Glomerular visceral epithelial cell (primary cell): ENCODE data around the gene RPL10.

Experiments used
- DNase-seq: peaks from one replicate; pipeline ENCODE4 v3.0.0-alpha.2; 2016; ENCODE audit errors: extremely low spot score

RPL10 gene

GRCh38 chrX:154397888-154398667, at the start of gene RPL10:
RPL10 (plus strand) TSS chrX:154398377; CDS start chrX:154398520, 143 bp downstream.
- DNase-seq = peak; percentile 97

- no peak for DNase-seq
Observed at GRCh38 chrX:154348646-154349358, 49.4 kb upstream of the RPL10 start.

GRCh38 chrX:154349359-154349935, 48.7 kb upstream of the RPL10 start:
- no peak for DNase-seq

GRCh38 chrX:154349979-154350378, 48.2 kb upstream of the RPL10 start:
- DNase-seq = no peak

- DNase-seq = no peak
Observed at GRCh38 chrX:154350429-154351182, 47.6 kb upstream of the RPL10 start.

- no peak for DNase-seq
Observed at GRCh38 chrX:154351183-154352011, 46.8 kb upstream of the RPL10 start.

GRCh38 chrX:154352012-154352401, 46.2 kb upstream of the RPL10 start:
- DNase-seq = no peak

- DNase-seq = no peak
Observed at GRCh38 chrX:154352466-154352865, 45.7 kb upstream of the RPL10 start.

GRCh38 chrX:154353172-154353843, 44.9 kb upstream of the RPL10 start:
- DNase-seq = no peak

- no peak for DNase-seq
Observed at GRCh38 chrX:154354013-154354412, 44.2 kb upstream of the RPL10 start.

GRCh38 chrX:154354516-154354915, 43.7 kb upstream of the RPL10 start:
- no peak for DNase-seq

- DNase-seq = no peak
Observed at GRCh38 chrX:154355094-154355775, 42.9 kb upstream of the RPL10 start.

- no peak for DNase-seq
Observed at GRCh38 chrX:154355776-154356140, 42.4 kb upstream of the RPL10 start.

- no peak for DNase-seq
Observed at GRCh38 chrX:154356596-154356995, 41.6 kb upstream of the RPL10 start.

- DNase-seq = no peak
Observed at GRCh38 chrX:154357205-154357604, 41.0 kb upstream of the RPL10 start.

GRCh38 chrX:154358011-154358410, 40.2 kb upstream of the RPL10 start:
- DNase-seq = no peak

GRCh38 chrX:154358829-154359228, 39.3 kb upstream of the RPL10 start:
- DNase-seq = no peak

GRCh38 chrX:154359362-154360154, 38.6 kb upstream of the RPL10 start:
- DNase-seq = no peak

GRCh38 chrX:154360155-154360713, 37.9 kb upstream of the RPL10 start:
- no peak for DNase-seq
